ENCODE measurements around the gene NCAPD2.

The NCAPD2 gene, protein sequence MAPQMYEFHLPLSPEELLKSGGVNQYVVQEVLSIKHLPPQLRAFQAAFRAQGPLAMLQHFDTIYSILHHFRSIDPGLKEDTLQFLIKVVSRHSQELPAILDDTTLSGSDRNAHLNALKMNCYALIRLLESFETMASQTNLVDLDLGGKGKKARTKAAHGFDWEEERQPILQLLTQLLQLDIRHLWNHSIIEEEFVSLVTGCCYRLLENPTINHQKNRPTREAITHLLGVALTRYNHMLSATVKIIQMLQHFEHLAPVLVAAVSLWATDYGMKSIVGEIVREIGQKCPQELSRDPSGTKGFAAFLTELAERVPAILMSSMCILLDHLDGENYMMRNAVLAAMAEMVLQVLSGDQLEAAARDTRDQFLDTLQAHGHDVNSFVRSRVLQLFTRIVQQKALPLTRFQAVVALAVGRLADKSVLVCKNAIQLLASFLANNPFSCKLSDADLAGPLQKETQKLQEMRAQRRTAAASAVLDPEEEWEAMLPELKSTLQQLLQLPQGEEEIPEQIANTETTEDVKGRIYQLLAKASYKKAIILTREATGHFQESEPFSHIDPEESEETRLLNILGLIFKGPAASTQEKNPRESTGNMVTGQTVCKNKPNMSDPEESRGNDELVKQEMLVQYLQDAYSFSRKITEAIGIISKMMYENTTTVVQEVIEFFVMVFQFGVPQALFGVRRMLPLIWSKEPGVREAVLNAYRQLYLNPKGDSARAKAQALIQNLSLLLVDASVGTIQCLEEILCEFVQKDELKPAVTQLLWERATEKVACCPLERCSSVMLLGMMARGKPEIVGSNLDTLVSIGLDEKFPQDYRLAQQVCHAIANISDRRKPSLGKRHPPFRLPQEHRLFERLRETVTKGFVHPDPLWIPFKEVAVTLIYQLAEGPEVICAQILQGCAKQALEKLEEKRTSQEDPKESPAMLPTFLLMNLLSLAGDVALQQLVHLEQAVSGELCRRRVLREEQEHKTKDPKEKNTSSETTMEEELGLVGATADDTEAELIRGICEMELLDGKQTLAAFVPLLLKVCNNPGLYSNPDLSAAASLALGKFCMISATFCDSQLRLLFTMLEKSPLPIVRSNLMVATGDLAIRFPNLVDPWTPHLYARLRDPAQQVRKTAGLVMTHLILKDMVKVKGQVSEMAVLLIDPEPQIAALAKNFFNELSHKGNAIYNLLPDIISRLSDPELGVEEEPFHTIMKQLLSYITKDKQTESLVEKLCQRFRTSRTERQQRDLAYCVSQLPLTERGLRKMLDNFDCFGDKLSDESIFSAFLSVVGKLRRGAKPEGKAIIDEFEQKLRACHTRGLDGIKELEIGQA (N-terminal part only)

DNA sequence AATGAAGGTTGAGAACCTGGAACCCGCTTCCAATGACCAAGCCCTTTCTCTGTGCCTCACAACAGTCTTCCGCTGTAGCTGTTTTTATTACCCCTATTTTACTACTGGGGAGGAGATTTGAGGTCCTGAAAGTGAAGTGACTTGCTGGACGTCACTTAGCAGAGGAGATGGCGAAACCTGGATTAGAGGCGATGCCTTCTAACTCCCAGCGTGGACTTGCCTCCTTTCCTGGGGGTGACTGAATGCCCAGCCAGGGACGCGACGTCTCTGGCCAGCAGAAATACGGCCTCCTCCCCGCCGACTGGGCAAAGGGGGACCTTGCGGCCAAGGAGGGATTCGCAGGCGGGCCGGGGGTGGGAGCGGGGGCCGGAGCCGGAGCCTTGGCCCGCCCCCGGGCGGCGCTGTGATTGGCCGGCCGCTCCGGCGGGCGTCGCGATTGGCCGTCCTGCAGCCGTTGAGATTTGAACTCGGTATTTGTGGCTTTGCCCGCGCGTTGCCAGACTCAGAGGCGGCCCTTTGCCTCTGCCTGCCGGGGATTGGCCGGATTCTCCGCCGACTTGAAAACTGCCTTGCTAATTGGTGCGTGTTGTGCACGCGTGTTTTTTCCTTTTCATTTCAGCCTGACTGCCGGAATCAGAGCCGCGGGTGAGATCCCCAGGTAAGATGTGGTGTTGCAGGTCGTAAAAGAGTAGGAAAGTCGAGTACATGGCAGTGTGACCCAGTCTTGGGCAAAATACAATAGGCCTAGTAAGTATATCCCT, at the start of gene NCAPD2:
NCAPD2 (plus strand) TSS at position 606 of the 761 bp plus-strand sequence. CDS start 997 bp downstream, outside the sequence.
- Histone ChIP-seq H3K27me3 (ENCODE audit: control insufficient read depth in 2 of 2, insufficient read depth in 2 of 2, low read length in 2 of 2) (no peaks in the 10 kb centered on the region), H3K9ac (ENCODE audit: low read depth in 1 of 2, low read length in 2 of 2) (peak within 1 kb of the TSS; percentile 89 to 96), H3K36me3 (ENCODE audit: control insufficient read depth in 2 of 2, insufficient read depth in 2 of 2, low read length in 2 of 2) (peaks cover 11 to 15% of the 10 kb centered on the region in 2 donors), H3K27ac (ENCODE audit: low read depth in 2 of 2, low read length in 2 of 2) (peak within 1 kb of the TSS; percentile 93 to 99), H3K9me3 (ENCODE audit: control insufficient read depth in 2 of 2, low read length in 2 of 2) (no peaks in the 10 kb centered on the region), H3K4me1 (ENCODE audit: control insufficient read depth in 2 of 2, insufficient read depth in 2 of 2, low read length in 2 of 2) (peaks cover 12% of the 10 kb centered on the region in 2 donors), H3K4me3 (ENCODE audit: low read length in 2 of 2) (peak within 1 kb of the TSS; percentile 86 to 99)

DNA sequence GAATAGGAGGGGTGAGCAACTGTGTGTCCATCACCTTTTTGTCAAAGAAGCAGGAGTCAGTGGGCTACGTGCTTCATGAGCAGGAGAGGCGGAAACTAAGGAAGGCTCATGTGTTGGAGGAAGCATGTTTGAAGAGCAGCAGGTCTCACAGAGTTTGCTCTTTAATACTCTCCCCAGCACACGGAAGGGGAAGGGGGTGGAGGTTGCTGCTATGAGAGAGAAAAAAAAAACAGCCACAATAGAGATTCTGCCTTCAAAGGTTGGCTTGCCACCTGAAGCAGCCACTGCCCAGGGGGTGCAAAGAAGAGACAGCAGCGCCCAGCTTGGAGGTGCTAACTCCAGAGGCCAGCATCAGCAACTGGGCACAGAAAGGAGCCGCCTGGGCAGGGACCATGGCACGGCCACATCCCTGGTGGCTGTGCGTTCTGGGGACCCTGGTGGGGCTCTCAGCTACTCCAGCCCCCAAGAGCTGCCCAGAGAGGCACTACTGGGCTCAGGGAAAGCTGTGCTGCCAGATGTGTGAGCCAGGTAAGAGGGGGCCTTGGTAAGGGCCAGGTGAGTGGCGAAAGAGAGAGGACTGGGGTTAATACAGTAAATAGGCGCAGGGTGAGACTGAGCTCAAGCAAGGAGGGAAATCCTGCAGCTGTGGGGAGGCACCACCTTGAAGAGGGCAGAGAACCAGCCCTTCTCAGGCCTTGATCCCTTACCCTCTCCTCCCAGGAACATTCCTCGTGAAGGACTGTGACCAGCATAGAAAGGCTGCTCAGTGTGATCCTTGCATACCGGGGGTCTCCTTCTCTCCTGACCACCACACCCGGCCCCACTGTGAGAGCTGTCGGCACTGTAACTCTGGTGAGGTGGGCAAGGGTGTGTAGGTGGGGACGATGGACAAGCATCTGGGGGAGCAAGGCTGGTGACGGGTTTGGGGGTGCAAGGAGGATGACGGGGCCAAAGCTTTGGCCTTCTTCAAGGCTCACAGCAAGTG, 48.9 kb upstream of the NCAPD2 start, which contains the start of gene CD27:
CD27 (plus strand) TSS at position 252 of the 985 bp plus-strand sequence; CDS start at position 393, 141 bp downstream.
- Histone ChIP-seq H3K4me3 (ENCODE audit: low read length in 2 of 2) (peak within 1 kb of the TSS in 1 of 2 donors; percentile 66), H3K27ac (ENCODE audit: low read depth in 2 of 2, low read length in 2 of 2) (peak within 1 kb of the TSS in 1 of 2 donors; percentile 76), H3K9ac (ENCODE audit: low read depth in 1 of 2, low read length in 2 of 2) (peak within 1 kb of the TSS in 1 of 2 donors; percentile 60), H3K4me1 (ENCODE audit: control insufficient read depth in 2 of 2, insufficient read depth in 2 of 2, low read length in 2 of 2) (peaks cover under 1 to 2% of the 10 kb centered on the region in 2 donors), H3K9me3 (ENCODE audit: control insufficient read depth in 2 of 2, low read length in 2 of 2) (no peaks in the 10 kb centered on the region), H3K27me3 (ENCODE audit: control insufficient read depth in 2 of 2, insufficient read depth in 2 of 2, low read length in 2 of 2) (no peaks in the 10 kb centered on the region), H3K36me3 (ENCODE audit: control insufficient read depth in 2 of 2, insufficient read depth in 2 of 2, low read length in 2 of 2) (peaks cover 0 to 7% of the 10 kb centered on the region in 2 donors)

DNA sequence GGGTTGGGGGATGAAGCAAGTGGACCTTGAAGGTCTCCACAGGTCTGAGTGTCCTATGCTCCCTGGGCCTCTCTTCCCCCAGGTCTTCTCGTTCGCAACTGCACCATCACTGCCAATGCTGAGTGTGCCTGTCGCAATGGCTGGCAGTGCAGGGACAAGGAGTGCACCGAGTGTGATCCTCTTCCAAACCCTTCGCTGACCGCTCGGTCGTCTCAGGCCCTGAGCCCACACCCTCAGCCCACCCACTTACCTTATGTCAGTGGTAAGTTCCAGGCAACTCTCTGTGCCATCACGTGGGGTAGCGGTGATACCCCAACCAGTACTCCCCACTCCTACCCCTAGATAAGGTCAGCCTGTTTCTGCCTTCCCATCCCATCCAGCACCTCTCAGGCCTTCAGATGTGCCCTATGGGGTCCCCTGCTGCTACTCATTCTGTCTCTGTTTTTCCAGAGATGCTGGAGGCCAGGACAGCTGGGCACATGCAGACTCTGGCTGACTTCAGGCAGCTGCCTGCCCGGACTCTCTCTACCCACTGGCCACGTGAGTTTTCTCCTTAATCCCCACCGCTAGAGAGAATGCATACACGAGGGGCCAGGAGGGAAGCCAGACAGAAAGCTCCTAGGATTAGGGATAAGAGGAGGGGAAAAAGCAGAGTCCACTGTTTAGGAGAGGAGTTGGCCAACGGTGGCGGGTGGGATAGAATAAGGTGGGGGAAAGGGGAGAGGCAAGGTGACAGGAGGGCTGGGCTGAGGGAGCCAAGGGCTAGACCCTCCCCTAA, 43.6 kb upstream of the NCAPD2 start:
- Histone ChIP-seq H3K27me3 (ENCODE audit: control insufficient read depth in 2 of 2, insufficient read depth in 2 of 2, low read length in 2 of 2) (no peaks in the 10 kb centered on the region), H3K27ac (ENCODE audit: low read depth in 2 of 2, low read length in 2 of 2) (peak overlapping the region; percentile 93 to 99), H3K36me3 (ENCODE audit: control insufficient read depth in 2 of 2, insufficient read depth in 2 of 2, low read length in 2 of 2) (peaks cover 16 to 26% of the 10 kb centered on the region in 2 donors), H3K4me1 (ENCODE audit: control insufficient read depth in 2 of 2, insufficient read depth in 2 of 2, low read length in 2 of 2) (peaks cover 28 to 32% of the 10 kb centered on the region in 2 donors), H3K9me3 (ENCODE audit: control insufficient read depth in 2 of 2, low read length in 2 of 2) (no peaks in the 10 kb centered on the region), H3K9ac (ENCODE audit: low read depth in 1 of 2, low read length in 2 of 2) (peak overlapping the region; percentile 97 to 99), H3K4me3 (ENCODE audit: low read length in 2 of 2) (peak overlapping the region; percentile 79 to 95)

DNA sequence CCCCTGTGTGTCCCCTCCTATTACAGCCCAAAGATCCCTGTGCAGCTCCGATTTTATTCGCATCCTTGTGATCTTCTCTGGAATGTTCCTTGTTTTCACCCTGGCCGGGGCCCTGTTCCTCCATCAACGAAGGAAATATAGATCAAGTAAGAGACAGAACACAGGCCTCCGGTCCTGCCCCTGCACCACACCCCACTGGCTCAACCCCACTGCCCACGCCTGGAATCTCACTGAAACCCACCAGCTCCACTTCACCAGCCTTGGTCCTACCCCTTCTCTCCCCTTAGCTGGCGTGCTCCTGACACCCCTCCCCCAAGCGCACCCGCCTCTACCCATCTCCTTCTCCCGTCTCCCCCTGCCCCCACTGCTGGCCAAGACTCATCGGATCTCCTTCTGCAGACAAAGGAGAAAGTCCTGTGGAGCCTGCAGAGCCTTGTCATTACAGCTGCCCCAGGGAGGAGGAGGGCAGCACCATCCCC, 43.0 kb upstream of the NCAPD2 start:
- no peaks in the 10 kb centered on the region for H3K27me3 ChIP-seq (ENCODE audit: control insufficient read depth in 2 of 2, insufficient read depth in 2 of 2, low read length in 2 of 2)
- H3K36me3 ChIP-seq (ENCODE audit: control insufficient read depth in 2 of 2, insufficient read depth in 2 of 2, low read length in 2 of 2): peaks cover 19 to 28% of the 10 kb centered on the region in 2 donors
- peak overlapping the region; percentile 97 to 99 for H3K9ac ChIP-seq (ENCODE audit: low read depth in 1 of 2, low read length in 2 of 2)
- no peaks in the 10 kb centered on the region for H3K9me3 ChIP-seq (ENCODE audit: control insufficient read depth in 2 of 2, low read length in 2 of 2)
- peak overlapping the region; percentile 93 to 99 for H3K27ac ChIP-seq (ENCODE audit: low read depth in 2 of 2, low read length in 2 of 2)
- H3K4me1 ChIP-seq (ENCODE audit: control insufficient read depth in 2 of 2, insufficient read depth in 2 of 2, low read length in 2 of 2): peaks cover 28 to 32% of the 10 kb centered on the region in 2 donors
- H3K4me3 ChIP-seq (ENCODE audit: low read length in 2 of 2): peak overlapping the region; percentile 79 to 95

DNA sequence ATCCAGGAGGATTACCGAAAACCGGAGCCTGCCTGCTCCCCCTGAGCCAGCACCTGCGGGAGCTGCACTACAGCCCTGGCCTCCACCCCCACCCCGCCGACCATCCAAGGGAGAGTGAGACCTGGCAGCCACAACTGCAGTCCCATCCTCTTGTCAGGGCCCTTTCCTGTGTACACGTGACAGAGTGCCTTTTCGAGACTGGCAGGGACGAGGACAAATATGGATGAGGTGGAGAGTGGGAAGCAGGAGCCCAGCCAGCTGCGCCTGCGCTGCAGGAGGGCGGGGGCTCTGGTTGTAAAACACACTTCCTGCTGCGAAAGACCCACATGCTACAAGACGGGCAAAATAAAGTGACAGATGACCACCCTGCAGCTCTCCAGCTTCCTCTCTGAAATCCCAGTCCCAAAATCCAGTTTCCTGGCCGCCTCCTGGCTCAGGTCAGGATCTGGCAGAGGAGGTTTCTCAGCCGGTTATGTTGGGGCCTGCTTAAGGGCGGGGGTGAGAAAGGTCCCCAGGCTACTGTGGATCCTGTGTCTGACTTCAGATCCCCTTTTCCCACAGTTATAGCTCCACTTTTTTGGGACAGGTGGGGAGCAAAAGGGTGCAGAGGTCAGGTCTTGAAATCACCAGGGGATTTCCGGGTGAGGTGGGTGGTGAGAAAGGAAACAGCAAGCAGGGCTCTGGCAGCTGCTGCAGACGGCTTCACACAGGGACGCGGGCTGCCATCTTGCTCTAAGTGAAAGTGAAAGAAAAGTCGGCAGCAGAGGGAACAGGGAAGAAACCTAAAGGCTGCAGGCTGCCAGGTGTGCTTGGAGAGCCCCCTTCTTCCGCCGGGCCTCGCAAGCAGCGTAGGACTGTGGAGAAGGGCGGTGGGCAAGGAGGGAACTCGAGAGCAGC, 42.3 kb upstream of the NCAPD2 start, which contains the start of gene TAPBPL:
TAPBPL (plus strand) TSS at position 695 of the 897 bp plus-strand sequence. CDS start 207 bp downstream, outside the sequence.
- Histone ChIP-seq H3K9ac (ENCODE audit: low read depth in 1 of 2, low read length in 2 of 2) (peak within 1 kb of the TSS; percentile 97 to 99), H3K4me3 (ENCODE audit: low read length in 2 of 2) (peak within 1 kb of the TSS; percentile 79 to 95), H3K27ac (ENCODE audit: low read depth in 2 of 2, low read length in 2 of 2) (peak within 1 kb of the TSS; percentile 93 to 99), H3K36me3 (ENCODE audit: control insufficient read depth in 2 of 2, insufficient read depth in 2 of 2, low read length in 2 of 2) (peaks cover 19 to 30% of the 10 kb centered on the region in 2 donors), H3K9me3 (ENCODE audit: control insufficient read depth in 2 of 2, low read length in 2 of 2) (no peaks in the 10 kb centered on the region), H3K4me1 (ENCODE audit: control insufficient read depth in 2 of 2, insufficient read depth in 2 of 2, low read length in 2 of 2) (peaks cover 28 to 32% of the 10 kb centered on the region in 2 donors), H3K27me3 (ENCODE audit: control insufficient read depth in 2 of 2, insufficient read depth in 2 of 2, low read length in 2 of 2) (no peaks in the 10 kb centered on the region)

DNA sequence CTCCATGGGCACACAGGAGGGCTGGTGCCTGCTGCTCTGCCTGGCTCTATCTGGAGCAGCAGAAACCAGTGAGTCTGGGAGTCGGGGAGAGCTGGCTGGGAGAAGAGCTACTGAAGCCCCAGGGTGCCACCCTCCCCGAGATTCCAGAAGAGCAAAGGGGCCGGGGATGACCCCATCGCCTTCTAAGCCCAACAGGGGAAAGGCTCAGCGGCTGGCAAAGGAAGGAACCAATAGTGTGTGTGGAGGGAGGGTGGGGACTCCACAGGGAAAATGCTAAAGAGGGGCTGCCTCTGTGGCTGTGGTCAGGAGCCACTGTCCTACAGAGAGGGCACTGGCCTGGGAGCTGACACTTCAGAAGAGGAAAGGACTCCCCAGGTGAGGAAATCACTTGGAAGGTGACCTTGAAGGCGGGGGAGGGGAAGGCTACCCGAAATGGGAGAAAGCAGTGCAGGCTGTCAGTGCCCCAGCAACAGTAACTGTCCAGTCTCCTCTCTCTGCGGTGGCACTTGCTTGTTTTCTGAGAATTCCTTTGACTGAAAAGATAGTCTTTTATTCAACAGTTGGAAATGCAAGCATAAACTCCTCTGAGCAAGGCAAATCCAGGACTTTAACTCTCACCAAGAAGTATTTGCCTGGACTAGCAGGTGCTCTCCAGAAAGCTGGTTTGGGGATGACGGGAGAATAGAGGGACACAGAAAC, 41.5 kb upstream of the NCAPD2 start:
- no peaks in the 10 kb centered on the region for H3K9me3 ChIP-seq (ENCODE audit: control insufficient read depth in 2 of 2, low read length in 2 of 2)
- peaks cover 28 to 32% of the 10 kb centered on the region in 2 donors for H3K4me1 ChIP-seq (ENCODE audit: control insufficient read depth in 2 of 2, insufficient read depth in 2 of 2, low read length in 2 of 2)
- peak overlapping the region; percentile 97 to 99 for H3K9ac ChIP-seq (ENCODE audit: low read depth in 1 of 2, low read length in 2 of 2)
- H3K27ac ChIP-seq (ENCODE audit: low read depth in 2 of 2, low read length in 2 of 2): peak overlapping the region; percentile 93 to 99
- H3K36me3 ChIP-seq (ENCODE audit: control insufficient read depth in 2 of 2, insufficient read depth in 2 of 2, low read length in 2 of 2): peaks cover 26 to 32% of the 10 kb centered on the region in 2 donors
- no peaks in the 10 kb centered on the region for H3K27me3 ChIP-seq (ENCODE audit: control insufficient read depth in 2 of 2, insufficient read depth in 2 of 2, low read length in 2 of 2)
- H3K4me3 ChIP-seq (ENCODE audit: low read length in 2 of 2): peak overlapping the region; percentile 79 to 95

Measured in mucosa of rectum (tissue), 2 donors.